IMR-90 (cell line): Measurements from ENCODE around the gene UST. TPM values are rescaled to one million over a fixed set of nuclear protein-coding genes. Genes with fewer than 3 reads are reported as not detected.
A peak's percentile ranks its signal among the peaks of the same experiment; 100 is the strongest.

Experiments
- ATAC-seq: fragments of 200-7000 bp; cut with Tn5 transposase; 2 replicates; pipeline ENCODE4 v1.9.1; 2020; ENCODE audit warnings: low read depth, mild to moderate bottlenecking, moderate library complexity
- BruUV-seq: library from RNA; stranded (reverse); fragments of 400-500 nt; replicated peaks from 2 replicates; lab custom pipeline; 2021; lab: Mats Ljungman, UMichigan
- CTCF ChIA-PET: fragments of 300-600 bp; formaldehyde crosslinking; extraction: SDS; loops from one replicate; lab custom pipeline; 2021; ENCODE audit warnings: antibody characterized with exemption; lab: Yijun Ruan, JAX
- POLR2A ChIA-PET: fragments of 300-600 bp; sonication (Branson Sonifier 250); formaldehyde crosslinking; loops from one replicate; lab custom pipeline; 2022; ENCODE audit warnings: antibody characterized with exemption; ENCODE audit not compliant: unreplicated experiment; lab: Charles Lee
- DNase-seq: peaks from one replicate; pipeline ENCODE4 v3.0.0; 2013
- H2AFZ ChIP-seq: replicated peaks from 2 replicates; pipeline ENCODE3; 2013; ENCODE audit warnings: low read length, mild to moderate bottlenecking; ENCODE audit not compliant: poor library complexity
- H2AK5ac ChIP-seq: 2 replicates; pipeline ENCODE4 v1.6.1; 2013; ENCODE audit warnings: low read depth, low read length, inconsistent platforms
- H2AK9ac ChIP-seq: replicated peaks from 2 replicates; pipeline ENCODE3; 2013; ENCODE audit warnings: mild to moderate bottlenecking, low read depth, low read length, moderate library complexity; ENCODE audit not compliant: poor library complexity
- H2BK120ac ChIP-seq: 2 replicates; pipeline ENCODE4 v1.6.1; 2013; ENCODE audit warnings: low read depth, low read length, inconsistent platforms
- H2BK15ac ChIP-seq: 3 replicates; pipeline ENCODE4 v1.6.1; 2013; ENCODE audit warnings: low read depth, low read length, inconsistent platforms
- H2BK20ac ChIP-seq: 2 replicates; pipeline ENCODE4 v1.6.1; 2013; ENCODE audit warnings: low read depth, mild to moderate bottlenecking, inconsistent platforms, low read length, moderate library complexity
- H2BK5ac ChIP-seq: 2 replicates; pipeline ENCODE4 v1.6.1; 2013; ENCODE audit warnings: mild to moderate bottlenecking, low read depth, low read length, inconsistent platforms; ENCODE audit not compliant: poor library complexity, severe bottlenecking
- H3K14ac ChIP-seq: replicated peaks from 2 replicates; pipeline ENCODE4 v1.6.1; 2013; ENCODE audit warnings: low read depth, low read length, inconsistent platforms
- H3K18ac ChIP-seq: 2 replicates; pipeline ENCODE4 v1.6.1; 2013; ENCODE audit warnings: low read depth, low read length, control low read depth
- H3K23ac ChIP-seq: 2 replicates; pipeline ENCODE4 v1.6.1; 2013; ENCODE audit warnings: low read depth, low read length, inconsistent platforms
- H3K27ac ChIP-seq: 2 replicates; pipeline ENCODE4 v1.5.1; 2013; ENCODE audit warnings: mild to moderate bottlenecking, control low read depth, low read length; ENCODE audit not compliant: insufficient read depth
- H3K27me3 ChIP-seq: 2 replicates; pipeline ENCODE4 v1.6.1; 2013; ENCODE audit warnings: low read length; ENCODE audit not compliant: control insufficient read depth, insufficient read depth
- H3K36me3 ChIP-seq: 2 replicates; pipeline ENCODE4 v1.6.1; 2013; ENCODE audit warnings: low read length, mixed read lengths; ENCODE audit not compliant: control insufficient read depth, insufficient read depth
- H3K4ac ChIP-seq: 2 replicates; pipeline ENCODE4 v1.6.1; 2013; ENCODE audit warnings: low read depth, low read length, inconsistent platforms
- H3K4me1 ChIP-seq: 2 replicates; pipeline ENCODE4 v1.6.1; 2013; ENCODE audit warnings: low read length, mixed read lengths; ENCODE audit not compliant: control insufficient read depth, insufficient read depth
- H3K4me2 ChIP-seq: 2 replicates; pipeline ENCODE4 v1.6.1; 2013; ENCODE audit warnings: low read depth, mild to moderate bottlenecking, control low read depth, low read length, moderate library complexity
- H3K4me3 ChIP-seq: 2 replicates; pipeline ENCODE4 v1.5.1; 2013; ENCODE audit warnings: low read depth, mild to moderate bottlenecking, control low read depth, low read length, moderate library complexity; ENCODE audit not compliant: insufficient read depth
- H3K56ac ChIP-seq: 2 replicates; pipeline ENCODE4 v1.6.1; 2013; ENCODE audit warnings: low read length, inconsistent platforms; ENCODE audit not compliant: insufficient read depth; ENCODE audit errors: extremely low read depth
- H3K79me1 ChIP-seq, 2 experiments: 2 replicates each; pipeline ENCODE4 v1.6.1; 2013; ENCODE audit warnings: low read length in 2 of 2, inconsistent platforms in 1 of 2, low read depth in 1 of 2
- H3K9ac ChIP-seq: 2 replicates; pipeline ENCODE4 v1.6.1; 2013; ENCODE audit warnings: low read depth, low read length, control low read depth
- H3K9me1 ChIP-seq: 2 replicates; pipeline ENCODE4 v1.6.1; 2013; ENCODE audit warnings: low read length, inconsistent platforms; ENCODE audit not compliant: insufficient read depth
- H3K9me3 ChIP-seq: 2 replicates; pipeline ENCODE4 v1.6.1; 2013; ENCODE audit warnings: low read length; ENCODE audit not compliant: control insufficient read depth, insufficient read depth
- H4K20me1 ChIP-seq: 2 replicates; pipeline ENCODE4 v1.6.1; 2013; ENCODE audit warnings: low read length, inconsistent platforms; ENCODE audit not compliant: insufficient read depth
- H4K5ac ChIP-seq: 2 replicates; pipeline ENCODE4 v1.6.1; 2013; ENCODE audit warnings: mild to moderate bottlenecking, low read depth, low read length, control low read depth
- H4K8ac ChIP-seq, 2 experiments: 2 replicates each; pipeline ENCODE4 v1.6.1; 2013; ENCODE audit warnings: low read depth in 2 of 2, low read length in 2 of 2, control low read depth in 1 of 2, inconsistent platforms in 1 of 2
- H4K91ac ChIP-seq: 2 replicates; pipeline ENCODE4 v1.6.1; 2013; ENCODE audit warnings: low read depth, low read length, inconsistent platforms; ENCODE audit not compliant: insufficient read depth
- CEBPB ChIP-seq: IDR thresholded peaks from 2 replicates; pipeline ENCODE4 v1.6.1; 2012; ENCODE audit warnings: low read depth, low read length, improper control_type of control experiment
- RAD21 ChIP-seq: IDR thresholded peaks from 2 replicates; pipeline ENCODE4 v1.6.1; 2012; ENCODE audit warnings: low read length, improper control_type of control experiment
- WGBS, 2 experiments: methylation state at CpG; one replicate each; pipeline versions ENCODE4 v1.1.5 to v1.1.7; 2013; ENCODE audit warnings: missing lambda C conversion rate in 2 of 2; ENCODE audit not compliant: insufficient read length in 1 of 2; ENCODE audit errors: extremely low coverage in 2 of 2; 5-methylcytosine and 5-hydroxymethylcytosine counted together
- dilution Hi-C: fragments of 300-500 bp; cut with HindIII; formaldehyde crosslinking; loops from one replicate; pipeline ENCODE4 v1.14.3; 2018; ENCODE audit warnings: low sequenced_read_pairs; ENCODE audit not compliant: unreplicated experiment
- in situ Hi-C: fragments of 300-500 bp; cut with MboI; formaldehyde crosslinking; loops from 3 replicates; pipeline ENCODE4 v1.14.3; 2019; ENCODE audit warnings: low sequenced_read_pairs, inconsistent platforms, mixed read lengths
- intact Hi-C: fragments of 100-400 bp; cut with micrococcal nuclease; formaldehyde crosslinking; loops from 2 replicates; pipeline ENCODE4 v1.10.0; 2022
- polyA plus RNA-seq, 3 experiments: library from polyadenylated mRNA; depleted of rRNA; stranded (reverse); fragments of >200 nt; gene quantifications; 2 replicates each; pipeline ENCODE4 v1.2.3, GENCODE V29; 2012; ENCODE audit warnings: low replicate concordance in 1 of 3
- total RNA-seq: library from RNA; depleted of rRNA; stranded (reverse); fragments of >200 nt; gene quantifications from 2 replicates; pipeline ENCODE4 v1.2.3, GENCODE V29; 2012
- TF ChIP-seq, protein P1 (sequence below): fragments of 150-350 bp; IDR thresholded peaks from 2 replicates; pipeline ENCODE4 v1.6.1; 2016; ENCODE audit warnings: low read depth, mild to moderate bottlenecking, low read length, moderate library complexity, borderline replicate concordance

Gene UST
- total and polyA plus RNA-seq, 2 of the 4 experiments (the other 2 are of a cell fraction): 7.7 to 13.8 TPM

DNA sequence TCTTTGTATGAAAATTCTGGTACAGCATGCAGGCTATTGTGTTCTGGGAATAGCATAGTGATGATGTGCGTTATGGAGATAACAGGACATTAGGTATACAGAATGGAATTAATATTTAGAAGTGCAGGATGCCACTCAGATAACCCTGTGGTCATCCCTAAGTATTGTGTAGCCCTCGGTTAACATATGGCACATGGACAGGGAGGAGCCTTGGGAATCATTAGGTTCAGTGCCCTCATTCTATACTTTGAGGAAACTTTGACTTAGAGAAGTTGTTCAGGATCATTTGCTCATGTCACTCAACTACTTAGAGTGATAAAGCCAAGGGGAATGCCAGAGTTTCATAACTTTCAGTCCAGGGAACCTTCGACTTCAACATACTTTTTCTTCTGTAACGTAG is 185.9 kb downstream of the UST start:
- Histone ChIP-seq H4K20me1 (no peaks in the 10 kb centered on the region), H3K9ac (no peak overlapping the region), H3K4me1 (peaks cover 5% of the 10 kb centered on the region), H2AFZ (no peak overlapping the region), H2BK20ac (no peak overlapping the region), H2BK5ac (no peak overlapping the region), H3K9me1 (peaks cover 3% of the 10 kb centered on the region; the same call in 1 of the 2 replicates), H2AK5ac (no peak overlapping the region), H2AK9ac (no peak overlapping the region), H3K23ac (no peak overlapping the region), H4K91ac (no peak overlapping the region), H3K4me3 (no peak overlapping the region), H3K14ac (no peak overlapping the region), H3K27ac (no peak overlapping the region), H3K4ac (no peak overlapping the region), H3K36me3 (no peaks in the 10 kb centered on the region), H4K5ac (no peak overlapping the region), H3K79me1 (no peaks in the 10 kb centered on the region), H3K9me3 (no peaks in the 10 kb centered on the region), H4K8ac (no peak overlapping the region), H3K56ac (no peak overlapping the region), H3K4me2 (no peak overlapping the region), H2BK15ac (no peak overlapping the region), H3K18ac (no peak overlapping the region), H2BK120ac (no peak overlapping the region), H3K27me3 (no peaks in the 10 kb centered on the region)
- dilution Hi-C loops: no loop called here
- POLR2A ChIA-PET: no interaction called here
- intact Hi-C loops: no loop called here
- TF ChIP-seq RAD21: no peak
- TF ChIP-seq, protein P1, sequence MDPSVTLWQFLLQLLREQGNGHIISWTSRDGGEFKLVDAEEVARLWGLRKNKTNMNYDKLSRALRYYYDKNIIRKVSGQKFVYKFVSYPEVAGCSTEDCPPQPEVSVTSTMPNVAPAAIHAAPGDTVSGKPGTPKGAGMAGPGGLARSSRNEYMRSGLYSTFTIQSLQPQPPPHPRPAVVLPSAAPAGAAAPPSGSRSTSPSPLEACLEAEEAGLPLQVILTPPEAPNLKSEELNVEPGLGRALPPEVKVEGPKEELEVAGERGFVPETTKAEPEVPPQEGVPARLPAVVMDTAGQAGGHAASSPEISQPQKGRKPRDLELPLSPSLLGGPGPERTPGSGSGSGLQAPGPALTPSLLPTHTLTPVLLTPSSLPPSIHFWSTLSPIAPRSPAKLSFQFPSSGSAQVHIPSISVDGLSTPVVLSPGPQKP: no peak
- TF ChIP-seq CEBPB: no peak
- no peak for ATAC-seq
- CTCF ChIA-PET: no interaction called here
- in situ Hi-C loops: no loop called here
- no TSS peak for BruUV-seq
- DNase-seq: peak; percentile 44
- no CpG with 5 or more reads among the region's 4 CpGs for WGBS, 2 experiments
